Measurements from ENCODE around the gene FARS2.

Gene FARS2

DNA sequence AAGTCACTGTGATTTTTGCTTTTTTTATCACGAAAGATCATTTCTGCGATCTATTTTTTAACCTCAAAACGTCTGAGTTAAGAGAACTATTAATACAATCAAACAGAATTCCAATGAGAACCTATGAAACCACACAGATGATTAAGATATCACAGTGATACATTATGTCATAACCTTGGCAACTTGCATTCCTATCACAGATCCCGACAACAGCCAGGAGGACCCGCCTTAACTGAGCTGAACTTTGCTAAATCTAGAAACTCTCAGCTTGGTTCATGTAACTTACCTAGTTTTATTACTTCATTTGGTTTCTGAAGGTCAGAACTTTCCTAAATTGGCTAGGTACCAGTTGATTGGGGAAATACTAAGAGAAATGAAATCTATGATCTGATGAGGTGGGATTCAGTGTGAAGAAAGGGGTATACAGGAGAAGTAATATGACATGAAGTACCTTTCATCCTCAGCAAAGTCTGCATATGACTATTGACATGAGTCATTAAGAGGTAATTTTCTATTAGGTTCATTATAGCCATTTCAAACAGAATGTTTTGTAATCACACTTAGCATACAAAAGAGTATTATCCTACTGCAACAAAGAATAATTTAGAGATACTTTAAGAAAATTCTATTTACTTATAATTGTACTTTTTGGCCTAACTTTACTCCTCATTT is 11.7 kb upstream of the FARS2 start:
- DNase-seq (ENCODE audit: low spot score): no peak

DNA sequence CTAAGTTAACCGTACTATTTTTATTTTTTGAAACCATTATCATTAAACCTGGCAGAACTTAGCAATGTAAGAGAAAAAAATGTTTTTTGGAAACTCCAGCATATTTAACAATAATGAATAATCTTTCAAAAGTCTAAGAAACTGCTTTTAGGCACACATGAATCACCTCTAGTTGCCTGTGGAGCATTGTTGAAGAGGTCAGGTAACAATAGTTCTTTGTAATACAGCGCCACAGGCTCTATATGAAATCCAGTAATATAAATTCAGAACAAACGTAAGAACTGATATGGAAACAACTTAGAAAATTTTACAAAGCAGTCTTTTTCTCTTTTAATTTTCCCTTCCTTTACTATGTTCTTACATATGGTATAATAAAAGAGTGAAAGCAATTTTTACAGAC is 10.9 kb upstream of the FARS2 start:
- DNase-seq (ENCODE audit: low spot score): no peak

DNA sequence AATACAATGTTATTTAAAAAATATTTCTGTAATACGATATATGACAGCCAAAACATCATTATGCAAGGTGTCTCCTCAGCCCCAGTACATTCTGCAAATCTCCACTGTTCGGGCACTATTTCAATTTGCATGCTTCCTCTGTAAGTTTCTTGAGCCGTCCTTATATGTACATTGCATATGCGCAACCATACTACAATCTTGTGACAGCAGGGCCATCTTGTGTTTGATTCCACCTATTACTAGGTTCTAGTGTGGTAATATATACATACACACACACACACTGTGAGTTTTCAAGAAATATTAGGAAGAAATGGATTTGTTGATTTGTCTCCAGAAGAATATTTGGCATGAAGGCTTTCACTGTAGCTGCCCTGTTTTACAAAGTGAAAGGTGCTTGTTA is 10.4 kb upstream of the FARS2 start:
- DNase-seq (ENCODE audit: low spot score): no peak

- no peak for DNase-seq (ENCODE audit: low spot score)
Measured at GRCh38 chr6:5256952-5257351, 4.4 kb upstream of the FARS2 start.

- DNase-seq (ENCODE audit: low spot score): no peak
Measured at GRCh38 chr6:5257400-5257799, 3.9 kb upstream of the FARS2 start.

DNA sequence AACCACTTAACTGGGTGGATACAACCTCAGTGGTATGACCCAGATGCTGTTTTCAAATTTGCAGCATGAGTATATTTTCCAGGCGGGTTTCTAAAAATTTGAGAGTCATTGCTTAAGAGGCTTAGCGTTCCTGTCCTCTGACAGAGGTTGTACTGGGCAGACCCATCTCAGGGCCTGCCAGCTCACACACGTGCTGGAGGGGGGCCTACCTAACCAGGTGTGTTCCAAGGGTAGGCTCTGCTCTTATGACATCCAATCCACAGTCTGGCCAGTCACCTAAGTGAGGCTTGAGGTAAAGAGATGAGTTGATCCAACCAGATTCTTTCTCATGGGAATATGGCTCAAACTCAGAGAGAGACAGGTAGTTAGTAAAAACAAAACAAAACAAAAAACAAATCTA is 1.9 kb upstream of the FARS2 start:
- no peak for DNase-seq (ENCODE audit: low spot score)

GRCh38 chr6:5260111-5260620 is 1.1 kb upstream of the FARS2 start:
- DNase-seq (ENCODE audit: low spot score): peak; percentile 72

DNA sequence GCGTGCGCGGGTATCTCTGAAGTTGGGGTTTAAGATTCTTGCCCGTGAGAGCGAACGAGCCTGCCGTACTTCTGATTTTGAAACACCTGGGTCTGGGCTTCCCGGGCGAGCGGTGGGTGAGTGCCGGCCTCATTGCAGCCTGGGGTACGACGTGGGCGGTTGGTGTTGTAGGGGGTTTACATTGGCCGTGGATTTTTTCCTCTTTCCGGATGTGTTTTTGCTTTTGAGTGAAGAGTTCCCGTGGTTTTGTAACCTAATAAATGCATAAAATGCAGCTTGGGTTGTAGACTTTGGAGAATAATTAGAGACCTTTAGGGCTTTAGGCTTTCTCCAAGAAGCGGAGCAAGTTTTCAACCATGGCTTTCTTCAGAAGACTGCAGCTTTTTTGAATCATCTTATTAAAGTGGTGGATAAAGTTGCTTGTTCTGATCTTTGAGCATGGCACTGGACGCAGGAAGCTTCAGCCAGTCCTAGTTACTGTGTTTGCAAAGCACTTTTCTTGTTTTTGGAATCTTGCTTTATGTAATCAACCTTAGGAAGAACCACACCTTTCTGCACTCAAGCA is 314 bp downstream of the FARS2 start:
- DNase-seq (ENCODE audit: low spot score): peak; percentile 4

DNA sequence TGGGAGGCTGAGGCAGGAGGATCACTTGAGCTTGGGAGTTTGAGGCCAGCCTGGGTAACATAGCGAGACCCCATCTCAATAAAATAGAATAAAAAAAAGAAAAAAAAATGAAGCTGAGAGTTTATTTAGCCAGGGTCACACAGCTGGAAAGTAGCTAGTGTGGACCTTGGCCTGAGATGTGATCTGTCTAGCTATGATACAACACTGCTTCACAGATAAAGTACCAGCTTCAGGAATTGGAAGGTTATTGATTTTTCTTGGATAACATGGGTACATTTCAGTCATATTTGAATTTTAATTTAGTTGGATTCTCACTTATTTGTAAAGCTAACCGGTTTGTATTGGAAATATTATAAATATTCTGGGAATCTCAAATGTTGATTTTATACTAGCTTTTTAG is 5.1 kb downstream of the FARS2 start:
- no peak for DNase-seq (ENCODE audit: low spot score)

DNA sequence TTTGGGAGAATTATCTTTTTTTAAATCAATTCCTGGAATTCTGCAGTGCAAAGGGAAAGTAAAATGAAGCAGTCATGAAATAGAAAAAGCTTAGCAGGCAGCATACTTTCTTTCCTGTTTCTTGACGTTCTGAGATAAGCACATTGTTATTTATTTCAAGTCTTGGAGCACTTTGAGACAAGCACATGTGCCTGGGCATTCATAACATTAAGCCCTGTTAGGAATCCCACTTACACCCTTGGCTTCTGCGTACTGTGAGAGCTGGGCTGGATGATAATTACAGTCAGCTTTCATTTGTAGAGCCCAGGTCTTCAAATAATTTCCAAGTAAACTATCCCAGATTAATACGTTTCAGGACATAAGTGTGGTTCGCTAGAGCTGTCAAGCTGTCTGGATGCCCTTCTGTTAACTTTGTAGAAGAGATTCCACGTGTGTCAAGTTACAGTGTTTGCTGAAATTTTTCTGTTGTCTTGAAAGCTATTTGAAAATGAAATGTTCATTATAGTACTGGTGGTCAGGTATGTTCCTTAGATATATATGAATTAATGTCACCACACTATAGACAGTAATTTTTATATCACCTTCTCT is 8.9 kb downstream of the FARS2 start:
- no peak for DNase-seq (ENCODE audit: low spot score)

DNA sequence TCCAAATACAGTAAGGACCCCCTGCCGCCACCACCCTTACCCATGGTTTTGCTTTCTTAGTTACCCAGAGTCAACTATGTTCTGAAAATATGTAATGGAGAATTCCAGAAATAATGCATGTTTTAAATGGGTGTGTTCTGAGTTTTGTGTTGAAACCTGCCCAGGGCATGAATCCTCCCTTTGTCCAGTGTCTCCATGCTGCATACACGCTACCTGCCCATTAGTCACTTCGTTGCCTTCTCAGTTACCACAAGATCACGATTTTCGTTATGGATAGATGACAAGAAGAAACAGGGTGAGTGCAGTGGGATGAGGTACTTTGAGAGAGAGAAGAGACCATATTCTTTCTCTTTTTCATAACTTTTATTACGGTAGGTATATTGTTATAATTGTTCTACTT is 10.6 kb downstream of the FARS2 start:
- DNase-seq (ENCODE audit: low spot score): no peak

- DNase-seq (ENCODE audit: low spot score): no peak
Measured at GRCh38 chr6:5274231-5274630, 12.9 kb downstream of the FARS2 start.

- DNase-seq (ENCODE audit: low spot score): no peak
Measured at GRCh38 chr6:5275497-5275896, 14.2 kb downstream of the FARS2 start.

GRCh38 chr6:5276581-5276980 is 15.3 kb downstream of the FARS2 start:
- no peak for DNase-seq (ENCODE audit: low spot score)

GRCh38 chr6:5277589-5277988 is 16.3 kb downstream of the FARS2 start:
- no peak for DNase-seq (ENCODE audit: low spot score)

GRCh38 chr6:5278047-5278446 is 16.7 kb downstream of the FARS2 start:
- DNase-seq (ENCODE audit: low spot score): no peak

- no peak for DNase-seq (ENCODE audit: low spot score)
Measured at GRCh38 chr6:5278565-5279120, 17.3 kb downstream of the FARS2 start.

GRCh38 chr6:5279891-5280338 is 18.6 kb downstream of the FARS2 start:
- DNase-seq (ENCODE audit: low spot score): no peak

DNA sequence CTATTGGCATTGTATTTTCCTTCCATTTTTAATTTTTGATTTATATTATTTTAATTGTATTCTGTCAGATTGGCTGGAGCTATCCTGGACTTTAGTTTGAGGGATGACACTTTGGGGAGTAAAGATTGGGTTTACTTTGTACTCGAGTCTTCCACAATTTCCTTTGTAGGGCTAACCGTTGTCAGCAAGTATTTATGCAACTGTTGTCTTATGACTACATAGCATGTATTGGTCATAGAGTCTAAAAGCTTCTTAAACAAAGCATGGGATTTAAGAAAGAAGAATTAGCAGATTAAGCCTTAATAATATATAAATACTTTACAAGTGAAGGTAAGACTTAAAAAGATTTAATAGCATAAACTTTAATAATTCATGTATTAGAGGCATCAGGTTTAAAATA is 19.6 kb downstream of the FARS2 start:
- no peak for DNase-seq (ENCODE audit: low spot score)

- DNase-seq (ENCODE audit: low spot score): no peak
Measured at GRCh38 chr6:5282191-5282623, 20.9 kb downstream of the FARS2 start.

DNA sequence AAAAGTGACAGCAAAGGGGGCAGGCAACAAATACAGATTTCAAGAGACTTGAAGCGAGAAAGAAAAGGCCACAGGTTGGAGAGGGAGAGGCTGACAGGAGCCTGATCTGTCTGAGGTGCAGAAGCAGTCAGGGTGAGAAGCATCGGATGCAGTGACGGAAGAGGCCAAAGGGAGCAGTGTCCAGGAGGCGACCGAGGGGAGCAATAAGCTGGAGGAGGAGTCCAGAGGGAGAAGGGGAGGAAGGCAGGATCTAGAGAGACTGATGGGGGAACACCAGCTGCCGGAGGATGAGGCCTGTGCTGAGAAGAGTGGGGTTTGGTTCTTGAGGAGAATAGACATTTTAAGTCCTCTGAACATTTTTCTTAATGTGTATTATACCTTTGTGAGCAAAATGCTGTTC is 23.8 kb downstream of the FARS2 start:
- DNase-seq (ENCODE audit: low spot score): no peak

- DNase-seq (ENCODE audit: low spot score): no peak
Measured at GRCh38 chr6:5285526-5285925, 24.2 kb downstream of the FARS2 start.

DNA sequence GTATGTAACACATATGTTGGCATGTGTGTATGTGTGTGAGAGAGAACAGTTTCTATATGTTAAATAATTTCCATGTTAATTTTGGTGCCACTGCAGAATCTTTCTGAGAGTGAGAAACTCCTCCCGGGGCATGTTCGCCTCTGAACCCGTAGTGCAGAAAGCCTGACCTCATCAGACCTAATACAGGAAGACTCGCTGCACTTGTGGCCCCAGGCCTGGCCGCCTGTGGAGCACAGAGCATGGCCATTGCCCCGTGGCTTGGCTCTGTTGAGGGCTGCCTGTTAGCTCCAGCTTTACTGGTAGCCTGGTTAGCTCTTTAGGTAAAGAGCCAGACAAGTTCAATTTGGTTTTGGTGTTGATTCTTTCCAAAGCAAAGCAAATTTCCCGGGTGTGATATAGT is 25.5 kb downstream of the FARS2 start:
- no peak for DNase-seq (ENCODE audit: low spot score)
